ENCODE results near the gene SPRR2F. TPM values are rescaled to one million over a fixed set of nuclear protein-coding genes. Genes with fewer than 3 reads are reported as not detected.

Gene SPRR2F
- total RNA-seq, 1 donor from 2014 or later, result not detected

DNA sequence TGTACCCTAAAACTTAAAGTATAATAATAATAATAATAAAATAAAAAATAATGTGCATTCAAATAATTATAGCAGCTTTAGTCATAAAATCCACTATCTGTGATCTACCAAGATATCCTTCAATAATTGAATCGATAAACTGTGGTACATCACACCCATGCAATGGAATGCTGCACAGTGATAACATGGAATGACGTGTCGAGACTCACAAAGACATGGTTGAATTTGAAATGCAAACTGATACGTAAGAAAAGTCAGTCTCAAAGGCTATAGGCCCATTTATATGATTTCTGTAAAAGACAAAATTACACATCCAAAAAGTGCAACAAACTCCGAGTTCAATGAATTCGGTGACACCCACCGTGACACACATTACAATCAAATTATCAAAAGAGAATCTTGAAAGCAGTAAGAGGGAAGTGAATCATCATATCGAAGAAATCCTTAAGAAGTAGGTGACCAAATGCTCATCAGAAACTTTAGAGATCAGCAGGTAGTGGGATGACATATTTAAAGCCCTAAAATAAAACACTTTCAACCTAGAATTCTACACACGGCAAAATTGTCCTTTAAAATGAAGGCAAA lies 13.8 kb downstream of the SPRR2F start:
- Mint-ChIP-seq H3K27ac (ENCODE audit: unreplicated experiment) (no peak overlapping the region), H3K27me3 (ENCODE audit: unreplicated experiment) (no peaks in the 10 kb centered on the region), H3K9me3 (ENCODE audit: unreplicated experiment) (no peaks in the 10 kb centered on the region), H3K4me1 (ENCODE audit: unreplicated experiment) (no peaks in the 10 kb centered on the region), H3K4me3 (ENCODE audit: unreplicated experiment) (no peak overlapping the region), H3K36me3 (ENCODE audit: unreplicated experiment) (no peaks in the 10 kb centered on the region)
- DNase-seq (ENCODE audit: extremely low spot score, unreplicated experiment), result no peak
- TF ChIP-seq, protein P1, sequence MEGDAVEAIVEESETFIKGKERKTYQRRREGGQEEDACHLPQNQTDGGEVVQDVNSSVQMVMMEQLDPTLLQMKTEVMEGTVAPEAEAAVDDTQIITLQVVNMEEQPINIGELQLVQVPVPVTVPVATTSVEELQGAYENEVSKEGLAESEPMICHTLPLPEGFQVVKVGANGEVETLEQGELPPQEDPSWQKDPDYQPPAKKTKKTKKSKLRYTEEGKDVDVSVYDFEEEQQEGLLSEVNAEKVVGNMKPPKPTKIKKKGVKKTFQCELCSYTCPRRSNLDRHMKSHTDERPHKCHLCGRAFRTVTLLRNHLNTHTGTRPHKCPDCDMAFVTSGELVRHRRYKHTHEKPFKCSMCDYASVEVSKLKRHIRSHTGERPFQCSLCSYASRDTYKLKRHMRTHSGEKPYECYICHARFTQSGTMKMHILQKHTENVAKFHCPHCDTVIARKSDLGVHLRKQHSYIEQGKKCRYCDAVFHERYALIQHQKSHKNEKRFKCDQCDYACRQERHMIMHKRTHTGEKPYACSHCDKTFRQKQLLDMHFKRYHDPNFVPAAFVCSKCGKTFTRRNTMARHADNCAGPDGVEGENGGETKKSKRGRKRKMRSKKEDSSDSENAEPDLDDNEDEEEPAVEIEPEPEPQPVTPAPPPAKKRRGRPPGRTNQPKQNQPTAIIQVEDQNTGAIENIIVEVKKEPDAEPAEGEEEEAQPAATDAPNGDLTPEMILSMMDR (IDR thresholded peaks at IDR 0.05), result no peak

DNA sequence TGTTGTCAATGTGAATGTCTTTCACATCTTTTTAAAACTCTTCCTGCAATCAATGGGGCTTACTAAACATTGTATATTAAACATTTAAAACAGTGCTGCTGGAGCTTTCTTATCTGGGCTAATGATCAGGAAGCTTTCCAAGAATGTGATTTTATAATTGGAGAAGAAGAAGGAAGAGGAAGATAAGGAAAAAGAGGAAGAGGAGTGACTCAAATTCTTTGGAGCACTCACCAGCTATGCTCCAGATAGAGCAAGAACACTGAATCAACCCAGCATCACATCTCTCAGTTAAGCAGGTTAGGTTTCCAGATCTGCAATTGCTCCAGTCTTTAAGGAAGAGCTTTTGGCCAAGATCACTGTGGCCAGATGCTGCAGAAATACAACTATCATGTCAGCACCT lies 17.6 kb downstream of the SPRR2F start:
- TF ChIP-seq, protein P1 (IDR thresholded peaks at IDR 0.05), result no peak
- Mint-ChIP-seq H3K27ac (ENCODE audit: unreplicated experiment) (no peak overlapping the region), H3K9me3 (ENCODE audit: unreplicated experiment) (no peaks in the 10 kb centered on the region), H3K36me3 (ENCODE audit: unreplicated experiment) (no peaks in the 10 kb centered on the region), H3K27me3 (ENCODE audit: unreplicated experiment) (no peaks in the 10 kb centered on the region), H3K4me3 (ENCODE audit: unreplicated experiment) (no peak overlapping the region), H3K4me1 (ENCODE audit: unreplicated experiment) (no peaks in the 10 kb centered on the region)
- DNase-seq (ENCODE audit: extremely low spot score, unreplicated experiment), result no peak

DNA sequence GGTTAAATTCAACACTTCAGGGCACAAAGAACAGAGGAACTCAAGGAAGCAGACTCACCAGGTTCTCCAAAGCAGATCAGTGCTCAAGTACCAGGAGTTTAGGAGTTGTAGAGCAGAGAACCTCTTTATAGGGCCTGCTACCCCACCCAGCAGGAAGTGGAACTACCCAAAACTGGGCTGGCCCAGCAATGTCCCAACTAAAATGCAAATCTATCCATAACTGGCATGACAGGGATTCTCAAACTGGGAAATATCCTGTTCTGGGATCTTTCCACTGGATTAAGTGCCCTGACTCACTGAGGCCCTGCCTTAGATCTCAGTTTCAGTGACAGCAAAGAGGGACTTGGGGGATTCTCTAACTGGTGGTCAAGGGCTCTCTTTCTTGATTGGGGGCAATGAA lies 18.9 kb downstream of the SPRR2F start, which contains the start of gene SPRR2E:
SPRR2E (minus strand) TSS at position 101 of the 400 bp plus-strand sequence. CDS start 775 bp downstream, outside the sequence.
- no peaks in the 10 kb centered on the region for H3K36me3 Mint-ChIP-seq (ENCODE audit: unreplicated experiment)
- H3K9me3 Mint-ChIP-seq (ENCODE audit: unreplicated experiment), result no peaks in the 10 kb centered on the region
- no peaks in the 10 kb centered on the region for H3K4me1 Mint-ChIP-seq (ENCODE audit: unreplicated experiment)
- TF ChIP-seq, protein P1 (IDR thresholded peaks at IDR 0.05), result no peak
- DNase-seq (ENCODE audit: extremely low spot score, unreplicated experiment), result no peak
- no peak within 1 kb of the TSS for H3K27ac Mint-ChIP-seq (ENCODE audit: unreplicated experiment)
- H3K27me3 Mint-ChIP-seq (ENCODE audit: unreplicated experiment), result no peaks in the 10 kb centered on the region
- H3K4me3 Mint-ChIP-seq (ENCODE audit: unreplicated experiment), result no peak within 1 kb of the TSS

DNA sequence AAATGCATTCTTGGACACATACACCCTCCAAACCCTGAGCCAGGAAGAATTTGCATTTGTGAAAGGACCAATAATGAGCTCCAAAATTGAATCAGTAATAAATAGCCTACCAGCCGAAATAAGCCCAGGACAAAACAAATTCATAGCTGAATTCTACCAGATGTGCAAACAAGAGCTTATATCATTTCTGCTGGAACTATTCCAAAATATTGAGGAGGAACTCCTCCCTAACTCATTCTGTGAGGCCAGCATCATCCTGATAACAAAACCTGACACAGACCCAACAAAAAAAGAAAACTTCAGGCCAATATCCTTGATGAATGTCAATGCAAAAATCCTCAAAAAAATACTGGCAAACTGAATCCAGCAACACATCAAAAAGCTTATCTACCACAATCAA lies 25.7 kb downstream of the SPRR2F start:
- Mint-ChIP-seq H3K9me3 (ENCODE audit: unreplicated experiment) (no peaks in the 10 kb centered on the region), H3K27ac (ENCODE audit: unreplicated experiment) (no peak overlapping the region), H3K4me3 (ENCODE audit: unreplicated experiment) (no peak overlapping the region), H3K27me3 (ENCODE audit: unreplicated experiment) (no peaks in the 10 kb centered on the region), H3K36me3 (ENCODE audit: unreplicated experiment) (no peaks in the 10 kb centered on the region), H3K4me1 (ENCODE audit: unreplicated experiment) (no peaks in the 10 kb centered on the region)
- no peak for DNase-seq (ENCODE audit: extremely low spot score, unreplicated experiment)
- TF ChIP-seq, protein P1 (IDR thresholded peaks at IDR 0.05), result no peak

DNA sequence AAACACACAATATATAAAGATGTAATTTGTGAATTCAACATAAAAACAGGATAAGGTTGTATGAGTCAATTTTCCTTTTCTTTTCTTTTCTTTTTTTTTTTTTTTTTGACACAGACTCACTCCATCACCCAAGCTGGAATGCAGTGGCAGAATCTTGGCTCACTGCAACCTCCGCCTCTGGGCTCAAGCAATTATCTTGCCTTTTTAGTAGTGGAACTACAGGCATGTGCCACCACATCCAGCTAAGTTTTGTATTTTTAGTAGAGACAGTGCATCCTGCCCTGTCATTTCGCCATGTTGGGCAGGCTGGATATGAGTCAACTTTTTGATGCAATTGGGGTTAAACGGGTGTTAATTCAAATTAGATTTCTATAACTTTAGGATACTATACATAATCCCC lies 31.6 kb downstream of the SPRR2F start:
- Mint-ChIP-seq H3K4me1 (ENCODE audit: unreplicated experiment) (no peaks in the 10 kb centered on the region), H3K27ac (ENCODE audit: unreplicated experiment) (no peak overlapping the region), H3K27me3 (ENCODE audit: unreplicated experiment) (no peaks in the 10 kb centered on the region), H3K4me3 (ENCODE audit: unreplicated experiment) (no peak overlapping the region), H3K9me3 (ENCODE audit: unreplicated experiment) (peaks cover 5% of the 10 kb centered on the region), H3K36me3 (ENCODE audit: unreplicated experiment) (no peaks in the 10 kb centered on the region)
- no peak for DNase-seq (ENCODE audit: extremely low spot score, unreplicated experiment)
- TF ChIP-seq, protein P1 (IDR thresholded peaks at IDR 0.05), result no peak
